ENCODE results near the gene CMTM8. TPM values are rescaled to one million over a fixed set of nuclear protein-coding genes. Genes with fewer than 3 reads are reported as not detected.

CMTM8 gene
- total and polyA plus RNA-seq, 2 of the 8 experiments (the other 6 are each of a cell fraction or from before 2014, with no cell fraction given) = 10.5 to 22.4 TPM

GRCh38 chr3:32293903-32294302 lies 55.4 kb downstream of the CMTM8 start (continued):
- TF ChIP-seq RBBP5 (IDR thresholded peaks at IDR 0.05; ENCODE audit: borderline replicate concordance, low read depth, low read length) = no peak
- no peak for TF ChIP-seq TAF1 (IDR thresholded peaks at IDR 0.05; ENCODE audit: low read depth, low read length)
